Measurements from ENCODE around the gene PTPRN2.
"Not testable (repeated sequence)": the region's sequence is repeated elsewhere in the genome, so short reads cannot be mapped to it uniquely, and the experiment has no call there.

The PTPRN2 gene

DNA sequence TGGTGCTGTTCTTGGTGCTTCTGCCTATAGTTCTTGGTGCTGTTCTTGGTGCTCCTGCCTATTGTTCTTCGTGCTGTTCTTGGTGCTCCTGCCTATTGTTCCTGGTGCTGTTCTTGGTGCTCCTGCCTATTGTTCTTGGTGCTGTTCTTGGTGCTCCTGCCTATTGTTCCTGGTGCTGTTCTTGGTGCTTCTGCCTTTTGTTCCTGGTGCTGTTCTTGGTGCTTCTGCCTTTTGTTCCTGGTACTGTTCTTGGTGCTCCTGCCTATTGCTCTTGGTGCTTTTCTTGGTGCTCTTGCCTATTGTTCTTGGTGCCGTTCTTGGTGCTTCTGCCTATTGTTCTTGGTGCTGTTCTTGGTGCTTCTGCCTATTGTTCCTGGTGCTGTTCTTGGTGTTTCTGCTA is 71.1 kb downstream of the PTPRN2 start:
- H3K4me3 ChIP-seq (ENCODE audit: low read depth, low read length), result no peak overlapping the region
- no peak for DNase-seq (ENCODE audit: low read depth)
- TF ChIP-seq MYC (IDR thresholded peaks at IDR 0.05; ENCODE audit: low read depth, low read length), result no peak
- TF ChIP-seq MAX (IDR thresholded peaks at IDR 0.05; ENCODE audit: low read depth, low read length), result no peak
- TF ChIP-seq POLR2A (IDR thresholded peaks at IDR 0.05; ENCODE audit: extremely low read depth, insufficient read length), result no peak
- TF ChIP-seq CTCF (IDR thresholded peaks at IDR 0.05; ENCODE audit: low read depth, low read length), result no peak

GRCh38 chr7:158512869-158513268 is 74.8 kb downstream of the PTPRN2 start:
- no peak overlapping the region for H3K4me3 ChIP-seq (ENCODE audit: low read depth, low read length)
- no peak for DNase-seq (ENCODE audit: low read depth)
- no peak for TF ChIP-seq MAX (IDR thresholded peaks at IDR 0.05; ENCODE audit: low read depth, low read length)
- TF ChIP-seq MYC (IDR thresholded peaks at IDR 0.05; ENCODE audit: low read depth, low read length), result no peak
- TF ChIP-seq CTCF (IDR thresholded peaks at IDR 0.05; ENCODE audit: low read depth, low read length), result no peak
- TF ChIP-seq POLR2A (IDR thresholded peaks at IDR 0.05; ENCODE audit: extremely low read depth, insufficient read length), result no peak

GRCh38 chr7:158512042-158512441 is 75.6 kb downstream of the PTPRN2 start:
- no peak for DNase-seq (ENCODE audit: low read depth)
- no peak overlapping the region for H3K4me3 ChIP-seq (ENCODE audit: low read depth, low read length)
- TF ChIP-seq CTCF (IDR thresholded peaks at IDR 0.05; ENCODE audit: low read depth, low read length) (no peak), MAX (IDR thresholded peaks at IDR 0.05; ENCODE audit: low read depth, low read length) (no peak), POLR2A (IDR thresholded peaks at IDR 0.05; ENCODE audit: extremely low read depth, insufficient read length) (no peak), MYC (IDR thresholded peaks at IDR 0.05; ENCODE audit: low read depth, low read length) (no peak)

GRCh38 chr7:158508802-158509385 is 78.7 kb downstream of the PTPRN2 start:
- TF ChIP-seq MAX (IDR thresholded peaks at IDR 0.05; ENCODE audit: low read depth, low read length) (no peak), CTCF (IDR thresholded peaks at IDR 0.05; ENCODE audit: low read depth, low read length) (no peak), POLR2A (IDR thresholded peaks at IDR 0.05; ENCODE audit: extremely low read depth, insufficient read length) (no peak), MYC (IDR thresholded peaks at IDR 0.05; ENCODE audit: low read depth, low read length) (no peak)
- peak overlapping the region; percentile 51 for H3K4me3 ChIP-seq (ENCODE audit: low read depth, low read length)
- peak; percentile 64 for DNase-seq (ENCODE audit: low read depth)

GRCh38 chr7:158508321-158508720 is 79.3 kb downstream of the PTPRN2 start:
- peak; percentile 88 for DNase-seq (ENCODE audit: low read depth)
- TF ChIP-seq MAX (IDR thresholded peaks at IDR 0.05; ENCODE audit: low read depth, low read length), result 0 out of 2 replicates have a peak, but pooled peaks have one; percentile 40
- H3K4me3 ChIP-seq (ENCODE audit: low read depth, low read length), result peak overlapping the region; percentile 35

- no peak for TF ChIP-seq MYC (IDR thresholded peaks at IDR 0.05; ENCODE audit: low read depth, low read length)
- TF ChIP-seq MAX (IDR thresholded peaks at IDR 0.05; ENCODE audit: low read depth, low read length), result no peak
- TF ChIP-seq POLR2A (IDR thresholded peaks at IDR 0.05; ENCODE audit: extremely low read depth, insufficient read length), result no peak
- no peak for TF ChIP-seq CTCF (IDR thresholded peaks at IDR 0.05; ENCODE audit: low read depth, low read length)
- DNase-seq (ENCODE audit: low read depth), result no peak
- H3K4me3 ChIP-seq (ENCODE audit: low read depth, low read length), result no peak overlapping the region
These were observed 79.7 kb downstream of the PTPRN2 start for GRCh38 chr7:158507917-158508316.

DNA sequence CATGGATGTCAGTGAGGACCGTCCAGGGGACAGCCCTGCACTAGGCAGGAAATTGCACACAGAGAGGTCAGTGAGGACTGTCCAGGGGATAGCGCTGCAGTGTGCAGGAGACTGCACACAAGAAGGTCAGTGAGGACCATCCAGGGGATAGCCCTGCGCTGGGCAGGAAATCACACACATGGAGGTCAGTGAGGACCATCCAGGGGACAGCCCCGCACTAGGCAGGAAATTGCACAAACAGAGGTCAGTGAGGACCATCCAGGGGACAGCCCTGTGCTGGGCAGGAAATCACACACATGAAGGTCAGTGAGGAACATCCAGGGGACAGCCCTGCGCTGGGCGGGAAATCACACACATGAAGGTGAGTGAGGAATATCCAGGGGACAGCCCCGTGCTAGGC is 80.4 kb downstream of the PTPRN2 start:
- not testable (repeated sequence) for H3K4me3 ChIP-seq (ENCODE audit: low read depth, low read length); DNase-seq (ENCODE audit: low read depth)
